Aorta (tissue), 5 donors: ENCODE results near the gene HNMT. TPM values are rescaled to one million over a fixed set of nuclear protein-coding genes. Genes with fewer than 3 reads are reported as not detected.
"Not testable (repeated sequence)": the region's sequence is repeated elsewhere in the genome, so short reads cannot be mapped to it uniquely, and the experiment has no call there.

ENCODE experiments used
- ATAC-seq: fragments of 200-7000 bp; cut with Tn5 transposase; one replicate; pipeline ENCODE4 v1.9.1; 2022; ENCODE audit warnings: moderate library complexity; ENCODE audit not compliant: low FRiP score
- DNase-seq, 2 donors: peaks; one replicate each; pipeline ENCODE4 v3.0.0-alpha.2; 2020
- H3K27ac ChIP-seq, 2 donors: one replicate each; pipeline ENCODE4 v1.5.1; 2013; ENCODE audit warnings: low read length in 2 of 2, mild to moderate bottlenecking in 2 of 2, moderate library complexity in 2 of 2, control low read depth in 1 of 2, inconsistent platforms in 1 of 2, low read depth in 1 of 2
- H3K27me3 ChIP-seq, 2 donors: one replicate each; pipeline ENCODE4 v1.6.1; 2013; ENCODE audit warnings: control low read depth in 1 of 2, low read length in 1 of 2, mild to moderate bottlenecking in 1 of 2, moderate library complexity in 1 of 2; ENCODE audit not compliant: insufficient read depth in 2 of 2, control insufficient read depth in 1 of 2
- H3K36me3 ChIP-seq, 2 donors: one replicate each; pipeline ENCODE4 v1.6.1; 2013; ENCODE audit warnings: control low read depth in 1 of 2, low read length in 1 of 2, mild to moderate bottlenecking in 1 of 2; ENCODE audit not compliant: insufficient read depth in 2 of 2, control insufficient read depth in 1 of 2
- H3K4me1 ChIP-seq, 2 donors: one replicate each; pipeline ENCODE4 v1.6.1; 2013; ENCODE audit warnings: low read length in 2 of 2, control low read depth in 1 of 2, mild to moderate bottlenecking in 1 of 2, moderate library complexity in 1 of 2; ENCODE audit not compliant: insufficient read depth in 2 of 2, control insufficient read depth in 1 of 2
- H3K4me3 ChIP-seq, 2 donors: one replicate each; pipeline ENCODE4 v1.5.1; 2013; ENCODE audit warnings: low read length in 2 of 2, control low read depth in 1 of 2, mild to moderate bottlenecking in 1 of 2
- H3K9me3 ChIP-seq: one replicate; pipeline ENCODE4 v1.6.1; 2013; ENCODE audit warnings: mild to moderate bottlenecking, low read length; ENCODE audit not compliant: control insufficient read depth
- WGBS, 2 donors: extraction: QIAGEN DNeasy Blood & Tissue Kit; methylation state at CpG; one replicate each; pipeline ENCODE4 v1.1.7; 2013; 5-methylcytosine and 5-hydroxymethylcytosine counted together
- intact Hi-C, 2 donors: fragments of 100-400 bp; cut with DNase I; formaldehyde crosslinking; loops; one replicate each; pipeline versions ENCODE4 v1.14.2 to v1.15.0; 2022
- polyA plus RNA-seq, 2 donors: library from polyadenylated mRNA; stranded (reverse); fragments of 200-250 nt; gene quantifications; one replicate each; pipeline ENCODE4 v1.2.3, GENCODE V29; 2013
- total RNA-seq, 2 donors: library from RNA; stranded (reverse); fragmentation: NEBNext Ultra II Directional; extraction: Animal tissue kit (Norgen Biotek cat#: 25700); gene quantifications; one replicate each; pipeline ENCODE4 v1.2.1, GENCODE V29; 2021
- donor health status: healthy with polysubstance abuse.
- donor health status: Bipolar disorder and iron deficiency.
- donor health status: DM: no; HTN: no; CAD: no.
- donor health status: DM: no; HTN: no; CAD: no.
- donor health status: DM: yes; HTN: yes; CAD: no.

The HNMT gene
- total and polyA plus RNA-seq, 4 donors: 35.8 to 102 (median 74.1) TPM

DNA sequence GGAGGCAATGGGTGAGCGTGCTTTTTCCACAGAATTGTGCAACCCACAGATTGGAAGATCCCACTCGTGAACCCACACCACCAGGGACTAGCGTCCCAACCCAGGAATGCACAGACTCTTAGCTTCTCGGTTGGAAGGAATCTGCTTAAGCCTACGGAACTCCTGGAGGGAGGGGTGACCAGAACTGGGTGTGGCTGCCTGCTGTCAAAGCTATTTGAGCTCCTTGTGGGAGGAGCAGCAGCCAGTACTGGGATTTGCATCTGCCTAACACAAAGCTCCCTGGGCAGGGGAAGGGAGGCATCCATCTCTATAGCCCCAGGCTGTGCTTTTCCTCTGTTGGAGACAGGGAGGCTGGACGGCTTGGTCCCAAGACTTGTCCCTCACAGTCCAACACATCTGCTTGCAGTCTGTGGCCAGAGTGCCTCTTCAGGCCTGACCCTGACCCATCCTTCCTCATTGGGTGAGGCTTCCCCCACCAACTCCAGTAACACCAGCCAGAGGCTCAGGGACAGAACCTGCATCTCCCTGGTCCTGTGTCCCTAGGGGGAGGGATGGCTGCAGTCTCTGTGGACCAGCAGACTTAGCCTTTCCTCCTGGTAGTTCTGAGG, 27.9 kb downstream of the HNMT start:
- peaks cover 0 to 2% of the 10 kb centered on the region in 2 donors for H3K36me3 ChIP-seq
- no peak for DNase-seq
- H3K4me1 ChIP-seq: no peaks in the 10 kb centered on the region
- intact Hi-C loops: no loop called here
- no peak overlapping the region for H3K27ac ChIP-seq
- H3K9me3 ChIP-seq: peaks cover 2% of the 10 kb centered on the region
- ATAC-seq: no peak
- no peaks in the 10 kb centered on the region for H3K27me3 ChIP-seq
- H3K4me3 ChIP-seq: no peak overlapping the region
- WGBS, 2 donors: 96% methylated on average over 6 of the region's 6 CpGs

GRCh38 chr2:137993715-137994476, 29.6 kb downstream of the HNMT start:
- H3K36me3 ChIP-seq, intact Hi-C loops, H3K27ac ChIP-seq, H3K27me3 ChIP-seq, H3K4me1 ChIP-seq, DNase-seq, ATAC-seq, H3K4me3 ChIP-seq, H3K9me3 ChIP-seq: not testable (repeated sequence)
- WGBS, 2 donors: 94 to 97% methylated on average over 1 of the region's 1 CpG

- H3K36me3 ChIP-seq, H3K4me1 ChIP-seq, ATAC-seq, intact Hi-C loops, H3K27ac ChIP-seq, H3K27me3 ChIP-seq, DNase-seq, H3K4me3 ChIP-seq, H3K9me3 ChIP-seq: not testable (repeated sequence)
- WGBS, 2 donors: 95 to 98% methylated on average over 2 of the region's 2 CpGs
These were observed 31.1 kb downstream of the HNMT start for GRCh38 chr2:137995368-137995767.

DNA sequence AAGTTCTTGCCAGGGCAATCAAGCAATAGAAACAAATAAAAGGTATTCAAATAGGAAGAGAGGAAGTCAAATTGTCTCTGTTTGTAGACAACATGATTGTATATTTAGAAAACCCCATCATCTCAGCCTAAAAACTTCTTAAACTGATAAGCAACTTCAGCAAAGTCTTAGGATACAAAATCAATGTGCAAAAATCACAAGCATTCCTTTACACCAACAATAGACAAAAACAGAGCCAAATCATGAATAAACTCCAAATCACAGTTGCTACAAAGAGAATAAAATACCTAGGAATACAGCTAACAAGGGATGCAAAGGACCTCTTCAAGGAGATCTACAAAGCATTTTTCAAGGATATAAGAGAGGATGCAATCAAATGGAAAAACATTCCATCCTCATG, 31.9 kb downstream of the HNMT start:
- H3K27me3 ChIP-seq, ATAC-seq, DNase-seq, H3K27ac ChIP-seq, H3K4me3 ChIP-seq, intact Hi-C loops, H3K36me3 ChIP-seq, H3K9me3 ChIP-seq, H3K4me1 ChIP-seq: not testable (repeated sequence)

DNA sequence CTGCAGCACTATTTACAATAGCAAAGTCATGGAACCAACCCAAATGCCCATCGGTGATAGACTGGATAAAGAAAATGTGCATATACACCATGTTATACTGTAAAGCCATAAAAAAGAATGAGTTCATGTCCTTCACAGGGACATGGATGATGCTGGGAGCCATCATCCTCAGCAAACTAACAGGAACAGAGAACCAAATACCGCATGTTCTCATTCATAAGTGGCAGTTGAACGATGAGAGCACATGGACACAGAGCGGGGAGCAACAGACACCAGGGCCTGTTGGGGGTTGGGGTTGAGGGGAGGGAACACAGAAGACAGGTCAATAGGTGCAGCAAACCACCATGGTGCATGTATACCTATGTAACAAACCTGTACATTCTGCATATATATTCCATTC, 33.5 kb downstream of the HNMT start:
- H3K9me3 ChIP-seq: no peaks in the 10 kb centered on the region
- intact Hi-C loops: no loop called here
- no peak for DNase-seq
- no peak overlapping the region for H3K27ac ChIP-seq
- H3K4me1 ChIP-seq: no peaks in the 10 kb centered on the region
- WGBS, 2 donors: 98% methylated on average over 4 of the region's 4 CpGs
- H3K36me3 ChIP-seq: no peaks in the 10 kb centered on the region
- no peak for ATAC-seq
- H3K4me3 ChIP-seq: no peak overlapping the region
- H3K27me3 ChIP-seq: no peaks in the 10 kb centered on the region

DNA sequence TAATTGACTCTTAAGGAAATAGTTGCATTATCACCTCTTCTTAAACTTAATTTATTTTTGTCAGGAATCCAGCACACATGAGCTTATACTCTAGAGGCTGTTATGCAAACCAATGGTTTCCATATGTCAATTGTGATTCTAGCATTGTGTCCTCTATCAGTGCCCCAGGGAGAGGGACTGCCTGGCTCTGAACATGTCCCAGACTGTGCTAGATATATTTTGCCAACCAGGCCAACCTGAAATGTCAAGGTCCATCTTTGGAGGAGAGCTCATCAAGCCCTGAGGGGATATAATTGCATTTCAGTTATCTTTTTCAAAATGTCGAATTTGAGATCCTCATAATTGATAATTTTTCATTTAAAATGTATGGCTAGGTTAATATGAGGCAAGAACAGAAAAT, 34.2 kb downstream of the HNMT start:
- no peak for DNase-seq
- Histone ChIP-seq H3K27ac (no peak overlapping the region), H3K4me1 (no peaks in the 10 kb centered on the region), H3K27me3 (no peaks in the 10 kb centered on the region), H3K36me3 (peaks cover 0 to 1% of the 10 kb centered on the region in 2 donors), H3K4me3 (no peak overlapping the region), H3K9me3 (no peaks in the 10 kb centered on the region)
- ATAC-seq: no peak
- intact Hi-C loops: no loop called here
- 93 to 95% methylated on average over 1 of the region's 1 CpG for WGBS, 2 donors

- no peaks in the 10 kb centered on the region for H3K9me3 ChIP-seq
- H3K4me1 ChIP-seq: no peaks in the 10 kb centered on the region
- DNase-seq: no peak
- WGBS, 2 donors: 96 to 100% methylated on average over 1 of the region's 1 CpG
- H3K27ac ChIP-seq: no peak overlapping the region
- no peak overlapping the region for H3K4me3 ChIP-seq
- intact Hi-C loops: no loop called here
- ATAC-seq: no peak
- peaks cover 0 to 2% of the 10 kb centered on the region in 2 donors for H3K36me3 ChIP-seq
- H3K27me3 ChIP-seq: no peaks in the 10 kb centered on the region
These were observed 35.0 kb downstream of the HNMT start for GRCh38 chr2:137999273-137999672.

GRCh38 chr2:138000009-138000408, 35.7 kb downstream of the HNMT start:
- no peaks in the 10 kb centered on the region for H3K9me3 ChIP-seq
- no peak overlapping the region for H3K27ac ChIP-seq
- H3K4me1 ChIP-seq: no peaks in the 10 kb centered on the region
- H3K36me3 ChIP-seq: peaks cover 0 to 2% of the 10 kb centered on the region in 2 donors
- DNase-seq: no peak
- H3K27me3 ChIP-seq: no peaks in the 10 kb centered on the region
- 94 to 100% methylated on average over 1 of the region's 1 CpG for WGBS, 2 donors
- ATAC-seq: no peak
- no peak overlapping the region for H3K4me3 ChIP-seq
- intact Hi-C loops: no loop called here

DNA sequence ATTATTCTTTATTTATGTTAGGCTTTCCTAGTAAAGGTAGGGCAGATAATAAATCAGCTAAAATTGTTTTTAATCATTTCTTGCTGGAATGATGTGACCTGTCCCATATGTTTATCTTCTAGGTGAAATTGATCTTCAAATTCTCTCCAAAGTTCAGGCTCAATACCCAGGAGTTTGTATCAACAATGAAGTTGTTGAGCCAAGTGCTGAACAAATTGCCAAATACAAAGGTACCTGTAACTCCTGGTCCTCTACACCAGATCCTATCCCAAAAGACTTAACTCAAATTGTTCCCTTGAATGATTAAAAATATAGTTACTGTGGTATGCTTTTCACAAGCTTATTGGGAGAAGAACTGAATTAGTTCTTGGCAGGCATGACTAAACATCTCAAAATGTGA, 36.5 kb downstream of the HNMT start:
- H3K9me3 ChIP-seq: no peaks in the 10 kb centered on the region
- H3K27me3 ChIP-seq: no peaks in the 10 kb centered on the region
- intact Hi-C loops: no loop called here
- peaks cover 0 to 2% of the 10 kb centered on the region in 2 donors for H3K36me3 ChIP-seq
- H3K4me3 ChIP-seq: no peak overlapping the region
- no peaks in the 10 kb centered on the region for H3K4me1 ChIP-seq
- ATAC-seq (no peak), DNase-seq (no peak)
- H3K27ac ChIP-seq: no peak overlapping the region
